HG03175 (cell line): ENCODE results near the gene HOXA7.

Experiments used
- ATAC-seq: cut with Tn5 transposase; IDR thresholded peaks from one replicate; pipeline ENCODE4 v1.9.1; 2021; ENCODE audit warnings: mild to moderate bottlenecking, moderate library complexity; ENCODE audit not compliant: unreplicated experiment

The HOXA7 gene

DNA sequence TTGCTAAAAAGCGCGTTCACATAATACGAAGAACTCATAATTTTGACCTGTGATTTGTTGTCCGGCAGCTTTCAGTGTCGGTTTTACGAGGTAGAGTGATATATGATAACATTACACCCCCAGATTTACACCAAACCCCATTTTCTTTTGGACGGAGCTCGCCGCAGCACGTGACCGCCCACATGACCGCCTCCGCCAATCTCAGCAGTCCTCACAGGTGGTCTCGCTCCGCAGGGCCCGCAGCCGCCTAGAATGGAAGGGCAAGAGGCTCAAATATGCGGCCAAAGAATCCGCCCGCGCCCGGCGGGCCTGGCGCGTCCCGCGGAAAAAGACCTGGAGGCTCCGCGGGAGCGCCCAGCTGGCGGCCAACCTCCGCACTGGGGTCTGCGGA is at the start of gene HOXA7:
Gene HOXA7 (minus strand): TSS at position 168 of the 391 bp plus-strand sequence. CDS start 130 bp downstream, at position 38.
- no peak for ATAC-seq

DNA sequence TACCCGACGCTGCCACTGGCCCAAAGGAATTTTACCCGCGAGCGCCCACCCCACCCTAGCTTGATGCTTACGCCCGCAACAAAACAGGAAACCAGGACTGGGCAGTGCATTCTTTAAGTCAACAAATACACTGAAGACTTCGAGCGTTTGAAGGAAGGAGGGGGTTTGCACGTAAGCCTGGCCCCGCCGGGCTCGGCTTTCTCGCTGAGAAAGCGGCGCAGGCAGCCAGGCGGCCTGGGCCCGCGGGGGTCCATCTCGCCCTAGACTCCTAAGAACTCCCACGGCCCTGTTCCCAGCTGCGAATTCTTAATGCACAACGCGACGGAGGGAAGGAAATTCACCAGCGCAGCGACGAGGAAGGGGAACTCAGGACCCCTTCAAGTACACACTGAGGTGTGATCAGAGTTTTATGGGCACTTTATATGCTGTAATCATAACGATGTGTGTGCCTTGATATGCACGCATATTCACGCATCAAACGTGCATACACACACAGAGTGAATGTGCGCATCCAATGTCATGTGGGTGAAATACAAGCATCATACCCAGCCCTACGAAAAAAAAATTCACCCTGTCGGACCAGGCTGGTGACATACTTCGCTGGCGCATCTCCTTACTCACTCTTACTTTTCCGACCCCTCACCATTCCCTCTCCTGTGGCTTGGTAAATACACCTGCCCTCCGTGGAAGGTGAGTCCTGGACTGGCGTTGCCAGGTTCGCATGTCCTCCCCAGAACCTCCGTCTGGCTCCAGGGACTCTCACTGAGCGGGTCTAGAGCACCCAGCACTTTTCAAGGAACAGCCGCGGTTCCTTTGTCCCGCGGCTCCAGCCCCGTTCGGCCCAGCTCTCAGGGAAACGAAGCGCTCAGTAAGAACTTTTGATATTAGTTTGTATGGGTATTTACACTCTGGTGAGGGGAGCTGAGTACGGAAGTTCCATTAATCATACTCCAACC is 49.1 kb upstream of the HOXA7 start:
- ATAC-seq, result no peak

DNA sequence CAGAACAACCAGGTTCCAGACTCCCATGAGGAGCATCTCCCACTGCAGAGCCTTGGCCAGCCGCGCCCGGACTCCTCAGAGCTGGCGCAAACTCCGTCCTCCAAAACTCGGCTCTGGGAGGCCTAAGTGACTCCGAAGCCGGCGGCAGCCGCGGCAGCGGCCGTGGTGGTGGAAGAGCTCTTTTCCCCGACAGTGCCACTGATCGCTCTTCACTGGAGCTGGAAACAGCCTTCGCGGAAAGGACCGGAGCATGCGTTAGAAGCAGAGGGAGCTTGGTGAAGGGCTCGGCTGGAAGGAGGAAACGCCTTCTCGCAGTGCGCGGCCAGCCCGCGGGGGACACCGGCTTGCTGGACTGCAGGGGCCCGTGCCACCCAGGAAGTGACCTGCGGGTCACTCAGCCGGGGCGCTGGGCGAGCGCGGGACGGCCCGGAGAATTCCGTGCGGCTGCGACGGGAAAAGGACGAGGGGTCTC is 48.4 kb upstream of the HOXA7 start:
- ATAC-seq, result no peak

DNA sequence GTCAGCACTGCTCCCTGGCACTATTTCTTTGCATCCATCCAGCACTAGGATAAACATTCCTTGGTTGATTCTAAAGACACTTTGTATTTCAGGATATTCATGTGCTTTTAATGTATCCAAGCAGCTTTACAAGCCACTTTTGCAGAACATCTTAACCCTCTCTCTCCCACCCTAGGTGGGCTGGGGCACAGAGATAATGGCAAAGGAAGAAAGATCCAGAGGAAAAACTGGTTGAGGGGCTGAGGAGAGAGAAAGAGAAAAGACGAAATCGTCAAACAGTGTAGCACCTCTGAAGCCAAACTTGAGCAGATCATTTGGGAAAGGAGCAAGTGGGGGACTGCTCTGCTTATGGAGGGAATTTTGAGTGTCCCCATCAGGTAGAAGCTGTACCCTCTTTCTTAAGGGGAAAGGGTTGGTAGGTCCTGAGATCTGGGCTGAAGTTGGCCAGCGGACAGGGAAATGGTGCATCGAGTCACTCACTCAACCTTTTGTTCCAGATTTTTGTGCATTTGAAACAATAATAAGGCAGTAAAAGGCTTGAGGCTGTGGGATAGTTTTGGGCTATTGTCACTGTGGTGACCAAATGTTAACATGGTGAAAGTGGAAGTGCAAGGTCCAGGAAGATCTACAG is 47.6 kb upstream of the HOXA7 start:
- no peak for ATAC-seq

DNA sequence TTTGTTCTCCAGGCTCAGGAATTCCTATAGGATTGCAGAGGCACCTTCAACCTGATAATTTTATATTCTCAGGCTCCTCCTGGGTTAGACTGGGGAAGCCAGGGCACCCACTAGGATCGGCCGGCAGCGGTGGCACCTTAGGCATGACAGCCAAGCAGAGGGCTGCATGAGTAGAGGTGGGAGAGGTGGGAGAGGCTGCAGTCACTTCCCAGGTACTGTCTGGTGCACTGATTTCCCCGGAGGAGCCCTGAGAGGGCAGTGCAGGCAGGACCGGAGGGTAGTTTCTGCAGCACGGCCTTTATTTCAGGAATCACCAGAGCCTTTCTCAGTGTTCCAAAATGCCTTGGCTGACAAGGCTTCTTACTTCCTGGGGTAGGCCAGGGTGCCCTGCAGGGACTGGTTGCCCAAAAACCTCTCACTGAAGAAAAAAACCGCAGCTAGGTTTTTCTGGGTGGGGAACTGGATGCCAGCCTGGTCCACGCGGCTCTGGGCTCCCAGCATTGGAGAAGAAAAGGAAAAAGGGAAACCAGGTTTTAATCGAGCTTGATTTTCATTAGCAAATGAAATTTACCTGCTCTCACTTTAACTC is 47.0 kb upstream of the HOXA7 start:
- no peak for ATAC-seq

DNA sequence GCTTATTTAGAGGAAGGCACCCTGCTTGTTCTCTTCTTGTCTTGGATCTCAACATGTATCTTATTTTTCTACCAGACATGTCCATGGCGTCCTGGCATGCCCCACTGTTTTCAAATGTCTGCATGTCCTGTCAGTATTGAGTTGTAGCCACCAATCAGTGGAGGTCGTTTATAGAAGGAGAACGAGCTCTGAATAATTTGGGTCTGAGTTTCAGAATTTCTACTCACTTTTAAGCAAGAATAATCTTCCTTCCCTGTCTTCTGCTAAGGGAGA is 46.3 kb upstream of the HOXA7 start:
- ATAC-seq, result no peak

DNA sequence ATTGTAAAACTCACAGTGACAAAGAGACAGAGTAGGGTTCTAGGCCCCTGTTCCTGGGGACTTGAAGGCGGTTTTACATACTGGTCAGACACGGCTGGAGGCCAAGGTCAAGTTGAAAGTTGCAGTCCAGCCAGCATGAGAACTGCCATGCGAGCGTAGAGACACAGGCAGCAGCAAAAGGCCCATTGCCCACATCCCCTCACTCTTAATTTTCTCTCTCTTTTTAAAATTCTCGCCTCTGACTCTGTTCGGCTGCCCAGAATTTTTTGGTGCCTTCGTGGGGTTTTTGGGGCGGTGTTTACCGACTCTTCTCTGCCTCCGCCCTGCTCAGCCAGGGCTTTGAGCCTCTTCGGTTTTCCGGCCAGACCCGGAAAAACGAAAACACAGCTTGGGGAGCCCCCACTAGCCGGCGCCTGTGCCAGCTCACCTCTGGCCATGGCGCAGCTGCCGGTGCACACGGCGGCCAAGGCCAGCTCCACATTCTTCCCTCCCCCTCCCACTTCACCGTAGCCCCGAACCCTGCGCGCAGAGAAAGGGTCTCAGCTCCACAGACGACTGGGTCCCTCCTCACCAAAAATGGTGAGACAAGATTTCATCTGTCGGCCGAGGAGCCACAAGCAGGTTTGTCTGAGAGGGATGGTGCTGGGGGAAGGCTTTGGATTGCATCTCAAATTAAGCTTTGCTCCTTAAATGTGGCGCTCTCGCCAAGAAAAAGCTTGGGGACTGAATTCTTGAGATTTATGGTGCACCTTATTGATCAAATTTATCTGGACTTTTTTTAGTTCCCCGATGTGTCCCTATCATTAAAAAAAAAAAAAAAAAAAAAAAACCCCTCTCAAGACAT is 45.8 kb upstream of the HOXA7 start:
- ATAC-seq, result no peak

DNA sequence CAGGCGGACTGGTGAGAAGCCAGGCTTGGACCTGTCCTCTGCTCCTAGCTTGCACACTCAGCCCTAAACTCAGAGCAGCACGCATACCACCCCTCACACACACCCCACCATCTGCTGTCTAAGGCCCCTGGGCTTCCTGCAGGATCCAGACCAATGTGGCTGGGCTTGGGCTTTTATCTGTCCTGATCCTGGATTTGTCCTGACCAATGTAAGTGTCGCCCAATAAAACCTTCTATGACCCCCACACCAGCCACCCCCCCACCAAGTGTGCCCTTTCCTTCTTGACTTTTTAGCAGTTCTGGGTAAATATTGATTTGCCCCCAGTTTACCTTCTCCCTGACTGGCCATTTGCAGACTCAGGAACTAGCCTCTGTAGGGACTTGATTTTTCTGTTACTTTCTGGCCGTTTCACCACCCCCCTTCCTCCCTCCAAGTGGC is 45.1 kb upstream of the HOXA7 start:
- ATAC-seq, result no peak

DNA sequence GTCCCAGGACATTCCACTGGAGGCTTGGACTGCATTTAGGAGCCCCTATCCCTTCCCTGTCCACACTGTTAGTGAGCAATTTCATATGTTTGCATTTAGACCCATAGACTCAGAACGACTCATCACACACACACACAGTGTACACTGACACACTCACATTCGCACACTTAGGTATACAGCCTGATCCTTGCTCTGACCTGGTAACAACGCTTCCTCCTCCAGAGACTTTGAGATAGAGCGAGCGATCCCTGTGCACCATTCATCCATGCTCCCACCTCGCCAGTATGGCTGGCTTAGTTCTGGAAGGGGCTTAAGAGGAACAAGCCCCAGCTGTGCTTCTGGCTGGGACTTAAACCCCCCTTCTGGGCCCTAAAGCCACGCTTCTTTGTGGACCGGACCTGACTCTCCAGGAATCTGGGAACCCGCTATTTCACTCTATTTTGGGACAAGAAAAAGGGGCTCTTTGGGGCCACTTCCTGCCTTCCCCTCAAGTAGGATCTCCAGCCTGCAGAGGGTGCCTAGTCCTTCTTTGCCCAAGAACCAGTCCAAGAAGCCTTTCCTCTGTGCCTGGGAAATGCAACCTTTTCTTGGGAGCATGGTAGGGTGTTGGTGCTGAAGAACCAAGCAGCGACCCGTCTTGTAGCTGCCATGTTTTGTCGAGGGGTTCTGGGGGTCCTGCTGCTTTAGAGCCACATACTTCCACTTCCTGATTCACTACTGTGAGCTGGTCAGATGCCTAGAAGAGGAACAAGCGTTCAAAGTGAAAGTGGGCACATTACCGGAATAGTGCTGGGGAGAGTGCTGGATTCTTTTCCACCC is 44.5 kb upstream of the HOXA7 start:
- ATAC-seq, result no peak

DNA sequence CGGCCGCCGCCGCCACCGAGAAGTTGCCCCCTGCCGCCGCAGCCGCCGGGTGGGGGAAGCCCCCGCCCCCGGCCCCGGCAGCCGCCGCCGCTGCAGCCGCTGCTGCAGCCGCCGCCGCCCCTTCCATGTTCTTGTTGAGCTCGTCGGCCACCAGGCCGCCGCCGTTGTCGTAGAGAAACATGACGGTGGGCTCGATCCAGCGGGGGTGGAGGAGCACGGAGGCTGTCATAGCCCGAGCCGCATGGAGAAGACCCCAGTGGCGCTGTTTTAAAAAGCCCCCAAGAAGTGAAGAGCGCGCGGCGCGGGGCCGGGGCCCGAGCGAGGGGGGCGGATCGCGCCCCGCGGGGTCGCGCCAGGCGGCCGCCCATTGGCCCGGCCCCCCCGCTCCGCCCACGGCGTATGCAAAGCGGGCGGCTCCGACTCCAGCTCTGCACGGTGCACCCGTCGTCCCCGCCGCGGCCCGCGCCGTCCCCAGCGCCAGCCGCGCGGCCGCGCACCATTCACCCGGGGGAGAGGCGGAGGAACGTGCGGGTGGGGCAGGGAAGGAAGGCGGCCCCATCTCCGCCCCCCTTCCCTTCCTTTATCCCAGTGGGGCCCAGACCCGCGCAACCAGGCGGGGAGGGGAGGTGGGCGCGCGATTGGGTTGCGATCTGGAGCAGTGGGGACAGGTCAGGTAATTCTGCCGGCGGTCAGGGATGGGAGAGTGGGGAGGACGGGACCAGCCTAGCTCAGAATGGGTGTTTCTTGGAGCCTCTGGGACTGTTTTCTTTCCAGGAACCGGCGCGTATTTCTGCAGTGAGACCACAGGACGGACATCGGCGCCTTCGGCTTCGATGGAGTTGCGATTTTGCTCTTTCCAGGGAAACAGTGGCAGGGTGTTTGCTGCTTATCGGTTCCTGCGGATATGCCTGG is 43.6 kb upstream of the HOXA7 start, which contains the start of gene HOXA13:
Gene HOXA13 (minus strand): TSS at position 243 of the 912 bp plus-strand sequence. CDS start 14 bp downstream, at position 229.
- ATAC-seq, result no peak

DNA sequence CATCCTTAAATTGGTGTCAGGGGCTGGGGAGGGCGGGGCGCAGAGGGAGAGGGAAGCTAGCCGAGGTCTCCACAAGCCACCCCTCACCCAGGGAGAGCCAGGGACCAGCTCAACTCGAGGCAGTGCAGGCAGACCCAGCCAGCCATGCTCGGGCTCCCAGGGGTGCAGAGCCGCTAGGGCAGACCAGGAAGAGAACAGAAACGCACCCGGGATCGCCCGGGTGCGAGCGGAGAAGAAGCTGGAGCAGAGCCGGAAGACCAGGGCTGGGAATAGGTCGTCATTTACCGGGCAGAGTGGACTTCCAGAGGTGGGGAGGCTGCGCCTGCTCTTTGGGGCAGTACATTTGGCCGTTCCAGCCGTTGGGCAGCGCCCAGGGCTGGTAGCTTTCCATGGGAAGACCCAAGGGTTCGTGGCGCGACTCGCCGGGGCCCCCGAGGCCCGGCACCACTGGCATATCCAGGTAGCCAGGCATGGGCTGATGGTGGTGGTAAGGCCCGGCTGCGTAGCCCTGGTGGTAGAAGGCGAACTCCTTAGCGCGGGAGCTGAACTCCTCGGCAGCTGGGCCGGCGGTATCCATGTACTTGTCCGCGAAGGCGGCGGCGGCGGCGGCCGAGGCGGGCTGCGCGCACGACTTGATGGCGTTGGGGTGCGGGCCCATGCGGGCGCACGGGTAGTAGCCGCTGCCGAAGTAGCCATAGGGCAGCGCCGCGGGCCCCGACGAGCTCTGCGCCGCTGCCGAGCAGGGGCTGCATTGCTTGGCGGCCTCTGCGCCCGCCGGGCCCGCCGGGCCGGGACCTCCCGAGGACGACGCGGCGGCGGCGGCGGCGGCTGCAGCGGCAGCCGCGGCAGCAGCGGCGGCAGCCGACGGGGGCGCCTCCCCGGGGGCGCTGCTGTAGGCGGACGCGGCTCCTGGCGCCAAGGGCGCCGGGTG is 42.7 kb upstream of the HOXA7 start:
- no peak for ATAC-seq

DNA sequence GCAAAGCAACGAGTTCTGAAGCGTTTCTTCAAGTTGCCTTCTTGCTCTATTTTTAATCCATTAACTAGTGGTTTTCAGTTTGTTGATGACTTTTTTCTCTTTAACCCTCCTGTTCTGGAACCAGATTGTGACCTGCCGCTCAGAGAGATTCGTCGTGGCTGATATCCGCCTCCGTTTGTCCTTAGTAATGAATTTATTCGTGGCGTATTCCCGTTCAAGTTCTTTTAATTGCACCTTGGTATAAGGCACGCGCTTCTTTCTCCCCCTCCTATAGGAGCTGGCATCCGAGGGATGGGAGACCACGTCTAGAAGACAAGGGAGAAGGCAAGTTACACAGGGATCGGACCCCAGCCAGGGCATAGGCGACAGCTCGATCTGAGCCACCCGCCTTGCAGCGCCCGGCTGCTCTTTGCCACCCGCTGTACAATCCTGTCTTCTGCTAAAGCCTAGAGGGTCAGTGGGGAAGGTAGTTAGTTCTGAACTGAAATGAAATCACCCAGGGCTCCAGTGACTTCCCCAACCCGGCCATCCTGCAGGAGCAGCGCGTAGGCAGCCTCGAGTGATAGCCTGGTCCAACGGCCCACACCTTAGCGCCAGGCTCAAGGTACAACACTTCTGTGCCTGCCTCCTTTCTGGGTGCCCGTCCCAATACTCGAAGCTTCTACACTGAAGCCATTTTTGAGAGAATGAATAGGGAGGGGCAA is 41.8 kb upstream of the HOXA7 start:
- ATAC-seq, result no peak

DNA sequence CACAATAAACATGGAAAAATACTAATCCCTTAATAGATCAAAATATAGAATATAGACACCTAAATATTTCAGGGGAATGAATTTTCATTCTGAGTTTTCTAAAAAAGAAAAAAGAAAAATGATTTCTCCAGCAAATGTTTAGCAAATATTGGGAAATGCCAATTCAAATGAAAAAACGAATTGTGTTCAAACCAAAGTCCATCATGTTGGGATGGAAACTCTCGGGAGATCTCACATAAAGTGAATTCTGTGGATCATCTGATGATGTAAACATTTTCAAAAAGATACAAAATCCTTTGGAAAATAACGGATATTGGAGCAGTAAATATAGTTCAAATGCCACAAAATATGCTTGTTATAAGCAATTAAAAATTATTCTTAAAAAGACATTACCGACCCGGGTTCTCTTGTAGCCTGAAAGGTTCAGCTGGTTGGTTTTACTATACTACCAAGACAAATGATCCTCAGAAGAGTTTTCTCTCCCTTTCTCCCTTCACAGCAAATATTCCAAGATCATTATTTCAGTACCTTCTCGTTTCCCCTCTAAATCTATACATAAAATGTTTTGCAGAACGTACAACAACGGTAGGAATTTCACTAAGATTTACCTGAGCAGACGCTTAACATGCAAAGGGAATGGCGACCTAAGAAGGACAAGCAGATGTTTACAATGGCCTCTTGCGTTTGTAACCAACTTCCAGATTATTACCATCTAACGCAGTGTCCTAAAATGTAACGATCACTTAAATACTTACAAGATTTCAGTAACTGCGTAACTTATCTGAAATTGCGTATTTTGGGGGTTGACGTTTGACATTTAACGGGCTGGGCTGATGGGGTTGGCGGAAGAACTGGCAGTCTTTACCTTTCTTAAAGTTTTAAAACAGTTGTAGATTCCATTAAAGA is 40.9 kb upstream of the HOXA7 start:
- ATAC-seq, result no peak

DNA sequence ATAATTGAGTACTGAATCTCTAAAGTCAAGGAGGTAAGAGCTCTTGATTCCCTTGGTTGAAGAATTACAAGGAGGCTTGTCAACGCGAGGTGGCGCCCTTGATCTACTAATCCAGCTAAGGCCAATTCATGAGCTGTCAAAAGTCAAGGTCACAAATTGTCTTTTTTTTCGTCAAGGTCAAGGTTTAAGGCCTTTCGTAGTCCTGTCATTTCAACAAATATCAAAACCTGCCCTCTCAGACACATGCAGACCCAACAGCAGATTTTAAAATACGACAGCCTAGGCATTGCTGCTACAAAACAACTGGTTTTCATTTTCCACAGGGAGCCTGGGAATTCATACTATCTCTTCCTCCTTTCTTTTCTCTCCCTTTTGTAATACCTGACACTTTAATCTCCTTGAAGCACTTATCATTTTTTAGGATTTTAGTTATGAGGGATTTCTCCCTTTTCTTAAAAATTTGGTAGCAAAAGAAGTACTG is 39.9 kb upstream of the HOXA7 start:
- no peak for ATAC-seq

DNA sequence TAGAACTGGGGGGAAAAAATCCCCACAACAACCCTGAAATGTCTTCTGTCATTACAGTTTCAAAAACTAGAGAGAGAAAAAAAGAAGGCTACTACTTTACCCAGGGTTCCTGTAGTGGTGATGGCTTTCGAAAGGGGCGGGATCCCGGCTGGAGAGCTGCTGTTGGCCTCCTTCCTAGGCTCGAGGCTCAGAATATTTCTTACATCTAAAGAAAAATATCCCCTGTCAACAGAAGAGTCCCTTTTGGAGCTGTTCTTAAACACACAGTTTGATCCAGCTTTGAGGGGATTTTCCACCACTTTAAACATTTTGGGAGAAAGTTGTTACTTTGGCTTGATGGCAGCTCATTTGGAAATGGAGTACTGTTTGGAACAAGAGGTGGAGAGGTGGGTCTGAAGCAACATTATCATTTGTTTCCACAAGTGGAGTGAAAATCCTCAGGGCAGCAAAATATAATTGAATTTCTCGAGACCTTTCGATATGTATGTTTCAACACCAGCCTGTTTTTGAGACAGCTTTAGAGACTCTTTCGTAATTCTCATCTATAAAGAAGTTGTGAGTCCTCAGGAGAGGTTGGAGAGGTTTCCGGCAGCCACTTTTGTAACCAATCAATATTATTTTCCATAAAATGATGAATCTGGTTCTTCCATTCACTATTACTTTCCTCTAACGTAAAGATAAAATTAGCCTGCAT is 38.4 kb upstream of the HOXA7 start:
- no peak for ATAC-seq

DNA sequence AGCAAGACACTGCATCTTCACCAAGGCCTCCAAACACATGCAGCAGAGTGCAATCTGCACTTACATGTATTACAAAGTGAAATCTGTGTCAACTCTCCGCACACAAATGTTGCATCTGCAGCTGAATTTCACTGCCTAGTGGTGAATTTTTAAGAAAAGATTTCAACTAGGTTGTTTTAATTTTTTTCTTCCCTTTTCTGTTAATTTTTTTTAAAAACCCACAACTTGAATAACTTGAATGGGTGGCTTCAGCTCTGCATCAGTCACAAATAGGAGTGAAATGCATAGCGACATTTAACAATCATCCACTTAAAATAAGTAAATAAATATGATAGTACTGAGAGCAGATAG is 37.5 kb upstream of the HOXA7 start:
- ATAC-seq, result no peak
